Duodenal mucosa (tissue), 2 donors: Measurements from ENCODE around the gene DDX41.
A peak's percentile ranks its signal among the peaks of the same experiment; 100 is the strongest.

Experiments
- H3K27ac ChIP-seq: one replicate; pipeline ENCODE4 v1.7.0; 2013; ENCODE audit warnings: low read depth, low read length
- H3K27me3 ChIP-seq, 2 donors: one replicate each; pipeline ENCODE4 v1.7.0; 2013; ENCODE audit warnings: low read length in 2 of 2, control low read depth in 1 of 2; ENCODE audit not compliant: insufficient read depth in 2 of 2, control insufficient read depth in 1 of 2
- H3K36me3 ChIP-seq, 2 donors: one replicate each; pipeline ENCODE4 v1.7.0; 2013; ENCODE audit warnings: low read length in 2 of 2, control low read depth in 1 of 2; ENCODE audit not compliant: insufficient read depth in 2 of 2, control insufficient read depth in 1 of 2
- H3K4me1 ChIP-seq, 2 donors: one replicate each; pipeline ENCODE4 v1.7.0; 2013; ENCODE audit warnings: low read length in 2 of 2, control low read depth in 1 of 2; ENCODE audit not compliant: insufficient read depth in 2 of 2, control insufficient read depth in 1 of 2
- H3K4me3 ChIP-seq, 2 donors: one replicate each; pipeline ENCODE4 v1.7.0; 2013; ENCODE audit warnings: low read length in 2 of 2, low read depth in 1 of 2
- H3K9ac ChIP-seq, 2 donors: one replicate each; pipeline ENCODE4 v1.7.0; 2013; ENCODE audit warnings: low read length in 2 of 2, low read depth in 1 of 2
- H3K9me3 ChIP-seq, 2 donors: one replicate each; pipeline ENCODE4 v1.7.0; 2013; ENCODE audit warnings: low read length in 2 of 2, control low read depth in 1 of 2; ENCODE audit not compliant: control insufficient read depth in 1 of 2

Gene DDX41

GRCh38 chr5:177508221-177508611 lies 8.5 kb downstream of the DDX41 start:
- Histone ChIP-seq H3K36me3 (peaks cover 23 to 32% of the 10 kb centered on the region in 2 donors), H3K4me3 (peak overlapping the region; percentile 59 to 68), H3K27ac (no peak overlapping the region), H3K9me3 (no peaks in the 10 kb centered on the region), H3K9ac (peak overlapping the region in 1 of 2 donors; percentile 25), H3K27me3 (no peaks in the 10 kb centered on the region), H3K4me1 (peaks cover 0 to 16% of the 10 kb centered on the region in 2 donors)

GRCh38 chr5:177507596-177508220 lies 9.1 kb downstream of the DDX41 start:
- Histone ChIP-seq H3K4me1 (peaks cover 0 to 16% of the 10 kb centered on the region in 2 donors), H3K9me3 (no peaks in the 10 kb centered on the region), H3K4me3 (peak overlapping the region; percentile 59 to 68), H3K9ac (no peak overlapping the region), H3K27ac (no peak overlapping the region), H3K36me3 (peaks cover 19 to 26% of the 10 kb centered on the region in 2 donors), H3K27me3 (no peaks in the 10 kb centered on the region)

DNA sequence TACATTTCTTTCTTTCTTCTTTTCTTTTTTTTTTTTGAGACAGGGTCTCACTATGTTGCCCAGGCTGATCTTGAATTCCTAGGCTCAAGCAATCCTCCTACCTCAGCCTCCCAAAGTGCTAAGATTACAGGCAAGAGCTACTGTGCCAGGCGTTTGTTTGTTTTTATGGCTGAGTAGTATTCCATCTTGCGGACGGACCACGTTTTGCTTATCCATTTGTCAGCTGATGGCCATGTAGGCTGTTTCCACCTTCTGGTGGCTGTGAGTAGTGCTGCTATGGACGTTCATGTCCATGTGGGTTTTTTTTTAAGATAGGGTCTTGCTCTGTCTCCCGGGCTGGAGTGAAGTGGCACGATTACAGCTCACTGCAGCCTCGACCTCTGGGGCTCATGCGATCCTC lies 9.6 kb downstream of the DDX41 start:
- Histone ChIP-seq H3K9me3 (no peaks in the 10 kb centered on the region), H3K36me3 (peaks cover 15 to 21% of the 10 kb centered on the region in 2 donors), H3K4me1 (peaks cover 0 to 22% of the 10 kb centered on the region in 2 donors), H3K27me3 (no peaks in the 10 kb centered on the region), H3K27ac (no peak overlapping the region), H3K9ac (no peak overlapping the region), H3K4me3 (no peak overlapping the region)

- H3K9me3 ChIP-seq = no peaks in the 10 kb centered on the region
- peaks cover 0 to 3% of the 10 kb centered on the region in 2 donors for H3K36me3 ChIP-seq
- H3K4me3 ChIP-seq = no peak overlapping the region
- H3K27me3 ChIP-seq = no peaks in the 10 kb centered on the region
- peaks cover 0 to 21% of the 10 kb centered on the region in 2 donors for H3K4me1 ChIP-seq
- H3K9ac ChIP-seq = no peak overlapping the region
- H3K27ac ChIP-seq = no peak overlapping the region
Observed at GRCh38 chr5:177505075-177505474, 11.7 kb downstream of the DDX41 start.

DNA sequence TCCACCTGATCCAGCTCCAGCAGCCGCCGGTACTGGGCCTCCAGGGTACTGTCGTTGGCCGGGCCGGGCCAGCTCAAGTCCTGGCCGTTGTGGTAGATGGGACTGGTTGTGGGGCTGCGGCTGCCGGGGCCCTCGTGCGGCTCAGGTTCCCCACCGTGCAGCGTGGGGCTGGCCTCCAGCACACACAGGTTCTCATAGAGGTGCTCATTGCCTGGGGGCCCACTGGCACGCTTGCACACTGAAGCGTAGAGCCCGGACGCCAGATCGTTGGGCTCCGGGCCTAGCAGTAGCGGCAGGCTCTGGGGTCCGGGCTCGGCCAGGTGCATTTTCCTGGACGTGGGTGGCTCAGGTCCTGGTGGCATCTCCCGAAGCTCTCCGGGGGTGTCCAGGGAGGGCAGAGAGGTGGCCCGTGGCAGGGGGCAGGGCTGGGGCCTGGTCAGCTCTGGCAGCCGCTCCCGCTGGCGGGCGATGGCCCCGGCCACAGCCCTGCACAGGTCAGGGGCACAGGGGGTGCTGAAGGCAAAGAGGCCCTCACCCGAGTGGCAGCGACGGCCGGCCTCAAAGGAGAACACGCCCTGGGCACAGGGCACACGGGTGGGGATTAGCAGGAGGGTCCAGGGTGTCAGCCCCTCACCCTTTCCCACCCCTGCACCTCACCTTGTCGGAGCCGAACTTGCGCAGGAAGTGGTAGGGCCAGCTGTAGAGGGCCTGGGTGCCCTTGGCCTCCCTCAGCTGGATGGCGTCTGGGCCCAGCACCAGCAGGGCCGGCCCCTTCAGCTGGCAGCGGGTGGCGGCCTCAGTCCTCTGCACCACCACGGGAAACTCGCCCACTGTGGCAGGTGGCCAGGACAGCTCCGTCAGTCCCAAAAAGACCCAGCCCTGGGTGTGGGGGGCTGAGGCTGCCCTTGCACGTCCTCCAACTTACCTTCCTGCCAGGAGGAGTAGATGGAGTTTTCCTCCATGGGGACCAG lies 12.4 kb downstream of the DDX41 start:
- Histone ChIP-seq H3K9me3 (no peaks in the 10 kb centered on the region), H3K4me1 (peaks cover 0 to 14% of the 10 kb centered on the region in 2 donors), H3K27me3 (no peaks in the 10 kb centered on the region), H3K9ac (no peak overlapping the region), H3K27ac (no peak overlapping the region), H3K36me3 (peaks cover 0 to 3% of the 10 kb centered on the region in 2 donors), H3K4me3 (no peak overlapping the region)

DNA sequence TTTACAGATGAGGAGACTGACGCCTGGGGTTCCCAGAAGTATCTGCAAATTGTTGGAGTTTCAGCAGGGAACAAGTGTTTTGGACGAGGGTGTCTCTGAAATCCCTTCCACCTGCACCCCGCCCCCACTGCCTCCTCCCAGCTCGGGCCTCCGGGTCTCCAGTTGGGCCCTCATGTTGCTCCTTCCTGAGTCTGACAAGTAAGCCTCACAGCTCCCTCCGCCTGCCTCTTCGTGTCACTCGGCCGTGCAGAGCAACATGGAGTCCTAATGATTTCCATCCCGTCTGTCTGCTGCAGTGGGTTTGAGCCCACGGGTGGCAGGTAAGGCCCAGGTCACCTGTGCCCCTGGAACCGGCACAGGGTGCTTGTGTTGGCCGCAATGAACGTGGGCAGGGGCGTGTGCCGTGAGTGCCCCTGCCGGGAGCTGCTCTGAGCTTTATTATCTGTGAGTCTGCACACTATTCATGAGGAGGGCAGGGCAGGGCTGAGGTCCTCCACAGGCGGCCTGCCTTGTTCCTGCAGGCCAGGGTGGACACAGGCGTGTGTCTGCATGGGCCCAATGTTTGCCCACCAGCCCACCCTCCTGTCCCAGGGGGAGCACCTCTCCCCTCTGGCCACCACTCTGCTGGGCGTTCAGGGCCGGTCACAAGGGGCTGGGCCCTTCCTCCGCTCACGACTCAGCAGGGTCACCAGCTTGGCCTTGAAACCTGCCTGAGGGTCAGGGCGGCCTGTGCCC lies 13.2 kb downstream of the DDX41 start:
- H3K9ac ChIP-seq = no peak overlapping the region
- H3K27ac ChIP-seq = no peak overlapping the region
- no peak overlapping the region for H3K4me3 ChIP-seq
- H3K4me1 ChIP-seq = peaks cover 0 to 15% of the 10 kb centered on the region in 2 donors
- H3K9me3 ChIP-seq = no peaks in the 10 kb centered on the region
- peaks cover 3 to 4% of the 10 kb centered on the region in 2 donors for H3K27me3 ChIP-seq
- peaks cover 0 to 3% of the 10 kb centered on the region in 2 donors for H3K36me3 ChIP-seq

DNA sequence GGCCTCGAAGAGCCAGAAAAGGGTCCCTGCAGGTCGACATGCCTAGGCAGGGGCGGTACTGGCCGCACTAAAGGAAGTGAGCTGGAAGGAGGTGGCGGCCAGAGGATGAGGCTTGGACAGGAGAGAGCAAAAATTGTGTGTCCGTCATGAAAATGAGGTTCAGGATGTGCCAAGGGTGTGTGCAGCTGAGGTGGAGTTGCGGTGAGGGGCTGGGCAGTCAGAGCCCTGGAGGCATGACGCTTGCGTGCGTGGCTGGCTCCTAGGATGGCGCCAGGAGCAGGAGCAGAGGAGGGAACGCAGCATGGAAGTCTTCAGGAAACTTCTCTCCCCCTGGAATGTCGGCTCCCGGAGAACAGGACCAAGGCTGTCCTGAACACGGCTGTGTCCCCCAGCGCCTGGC lies 13.9 kb downstream of the DDX41 start:
- Histone ChIP-seq H3K9ac (no peak overlapping the region), H3K4me1 (peaks cover 3 to 21% of the 10 kb centered on the region in 2 donors)

DNA sequence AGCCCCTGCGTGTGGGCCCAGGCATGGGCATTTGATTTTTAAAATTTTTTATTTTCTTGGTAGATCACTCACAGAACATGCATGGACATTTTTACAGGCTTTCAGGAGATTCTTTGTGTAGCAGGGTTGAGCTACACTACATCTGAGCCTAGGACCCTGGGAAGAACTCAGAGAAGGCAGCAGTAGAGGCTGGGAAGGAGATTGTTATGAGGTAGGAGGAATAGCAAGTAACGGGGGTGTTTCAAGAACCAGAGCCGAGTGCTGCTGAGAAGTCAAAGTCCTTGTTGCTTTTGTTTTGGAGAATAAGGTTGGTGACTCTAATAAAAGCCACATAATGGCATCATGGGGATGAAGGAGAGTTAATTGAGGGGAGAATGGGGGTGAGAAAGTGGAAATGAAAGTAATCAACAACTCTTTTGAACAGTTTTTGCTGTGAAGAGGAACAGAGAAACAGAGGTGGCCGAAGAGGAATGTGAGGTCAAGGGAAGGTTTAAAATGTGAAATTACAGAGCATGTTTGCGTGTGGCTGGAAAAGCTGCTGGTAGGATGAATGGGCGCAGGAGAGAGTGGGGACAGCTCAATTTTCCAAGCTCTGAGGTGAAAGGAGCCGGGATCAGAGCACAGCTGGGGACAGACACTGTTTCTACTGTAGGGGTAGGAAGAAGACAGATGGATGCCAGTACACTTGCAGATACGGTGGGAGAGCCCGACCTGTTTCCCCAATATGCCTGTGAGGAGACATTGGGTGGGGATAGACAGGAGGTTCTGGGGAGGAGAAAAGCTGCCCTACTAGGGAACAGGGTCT lies 14.7 kb downstream of the DDX41 start:
- Histone ChIP-seq H3K4me1 (peaks cover 5 to 23% of the 10 kb centered on the region in 2 donors), H3K4me3 (no peak overlapping the region), H3K9ac (no peak overlapping the region), H3K27ac (no peak overlapping the region), H3K27me3 (peaks cover 8 to 10% of the 10 kb centered on the region in 2 donors), H3K9me3 (no peaks in the 10 kb centered on the region), H3K36me3 (peaks cover 0 to 3% of the 10 kb centered on the region in 2 donors)

More for the DNA sequence above, 13.9 kb downstream of the DDX41 start:
- no peaks in the 10 kb centered on the region for H3K9me3 ChIP-seq
- H3K4me3 ChIP-seq = no peak overlapping the region
- H3K36me3 ChIP-seq = peaks cover 0 to 3% of the 10 kb centered on the region in 2 donors
- no peak overlapping the region for H3K27ac ChIP-seq
- peaks cover 8 to 10% of the 10 kb centered on the region in 2 donors for H3K27me3 ChIP-seq

- no peak overlapping the region for H3K4me3 ChIP-seq
- H3K4me1 ChIP-seq = peaks cover 5 to 31% of the 10 kb centered on the region in 2 donors
- no peaks in the 10 kb centered on the region for H3K9me3 ChIP-seq
- peaks cover 8 to 10% of the 10 kb centered on the region in 2 donors for H3K27me3 ChIP-seq
- H3K36me3 ChIP-seq = peaks cover 0 to 3% of the 10 kb centered on the region in 2 donors
- no peak overlapping the region for H3K9ac ChIP-seq
- no peak overlapping the region for H3K27ac ChIP-seq
Observed at GRCh38 chr5:177500685-177501522, 15.9 kb downstream of the DDX41 start.
